Measurements from ENCODE around the gene HAND2. TPM values are rescaled to one million over a fixed set of nuclear protein-coding genes. Genes with fewer than 3 reads are reported as not detected.
A peak's percentile ranks its signal among the peaks of the same experiment; 100 is the strongest.

HAND2 gene
- total RNA-seq, 2 donors from 2014 or later = not detected

GRCh38 chr4:173531086-173531965 is 1.3 kb upstream of the HAND2 start:
- ATAC-seq (replicated peaks in 1 of 2) = no peak
- H3K4me1 Mint-ChIP-seq (ENCODE audit: low read depth) = peaks cover 32% of the 10 kb centered on the region
- H3K27ac Mint-ChIP-seq = no peak overlapping the region
- no peaks in the 10 kb centered on the region for H3K9me3 Mint-ChIP-seq
- peaks cover 1 to 4% of the 10 kb centered on the region in 2 donors for H3K36me3 Mint-ChIP-seq (ENCODE audit: insufficient read depth in 2 of 2)
- no peak for DNase-seq
- H3K27me3 Mint-ChIP-seq (ENCODE audit: low read depth) = peaks cover 94% of the 10 kb centered on the region
- no peak overlapping the region for H3K4me3 Mint-ChIP-seq

- DNase-seq (no peak), ATAC-seq (replicated peaks in 1 of 2) (no peak)
- Mint-ChIP-seq H3K27ac (no peak overlapping the region), H3K36me3 (ENCODE audit: insufficient read depth in 2 of 2) (peaks cover 4 to 6% of the 10 kb centered on the region in 2 donors), H3K4me1 (ENCODE audit: low read depth) (peaks cover 32% of the 10 kb centered on the region), H3K4me3 (peak overlapping the region; percentile 88 to 89), H3K27me3 (ENCODE audit: low read depth) (peaks cover 94% of the 10 kb centered on the region), H3K9me3 (no peaks in the 10 kb centered on the region)
Measured at GRCh38 chr4:173530326-173531085, 477 bp upstream of the HAND2 start.

DNA sequence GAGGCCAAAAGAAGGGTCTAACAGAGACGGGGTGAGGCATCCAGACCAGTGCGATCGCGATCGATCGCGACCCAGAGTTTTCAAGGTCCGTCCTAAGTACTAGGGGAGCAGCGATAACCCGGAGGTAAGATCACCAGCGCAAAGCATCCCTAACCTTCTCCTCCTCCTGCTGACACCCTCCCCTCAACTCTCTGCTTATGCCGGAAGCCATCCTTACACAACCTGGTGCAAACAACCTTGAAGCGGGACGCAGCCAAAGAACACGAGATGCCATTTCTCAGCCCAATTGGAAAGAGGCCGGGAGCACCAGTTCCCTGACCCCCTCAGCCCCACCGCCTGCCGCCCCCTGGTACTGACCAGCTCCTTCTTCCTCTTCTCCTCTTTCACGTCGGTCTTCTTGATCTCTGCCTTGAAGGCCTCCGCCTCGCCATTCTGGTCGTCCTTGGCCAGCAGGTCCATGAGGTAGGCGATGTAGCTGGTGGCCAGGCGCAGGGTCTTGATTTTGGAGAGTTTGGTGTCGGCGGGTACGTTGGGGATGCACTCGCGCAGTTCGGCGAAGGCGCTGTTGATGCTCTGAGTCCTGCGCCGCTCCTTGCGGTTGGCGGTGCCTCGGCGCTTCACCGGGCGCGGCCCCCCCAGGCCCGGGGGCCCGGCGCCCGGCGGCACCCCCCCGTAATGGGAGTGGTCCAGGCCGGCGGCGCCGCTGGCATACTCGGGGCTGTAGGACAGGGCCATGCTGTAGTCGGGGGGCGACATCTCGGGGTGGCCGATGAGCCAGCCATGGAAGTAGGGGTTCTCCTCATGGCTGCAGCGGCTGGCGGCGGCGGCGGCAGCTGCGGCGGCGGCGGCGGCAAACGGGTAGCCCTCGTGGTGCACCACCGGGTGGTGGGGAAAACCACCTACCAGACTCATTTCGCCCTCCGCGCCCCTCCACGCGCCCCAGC is 1.4 kb downstream of the HAND2 start:
- DNase-seq (no peak), ATAC-seq (replicated peaks in 1 of 2) (peak in 1 of 2 donors; percentile 31)
- peaks cover 45% of the 10 kb centered on the region for H3K4me1 Mint-ChIP-seq (ENCODE audit: low read depth)
- H3K36me3 Mint-ChIP-seq (ENCODE audit: insufficient read depth in 2 of 2) = peaks cover 11 to 13% of the 10 kb centered on the region in 2 donors
- H3K27ac Mint-ChIP-seq = peak overlapping the region; percentile 89
- H3K4me3 Mint-ChIP-seq = peak overlapping the region; percentile 15 to 36
- no peaks in the 10 kb centered on the region for H3K9me3 Mint-ChIP-seq
- H3K27me3 Mint-ChIP-seq (ENCODE audit: low read depth) = peaks cover 94% of the 10 kb centered on the region

DNA sequence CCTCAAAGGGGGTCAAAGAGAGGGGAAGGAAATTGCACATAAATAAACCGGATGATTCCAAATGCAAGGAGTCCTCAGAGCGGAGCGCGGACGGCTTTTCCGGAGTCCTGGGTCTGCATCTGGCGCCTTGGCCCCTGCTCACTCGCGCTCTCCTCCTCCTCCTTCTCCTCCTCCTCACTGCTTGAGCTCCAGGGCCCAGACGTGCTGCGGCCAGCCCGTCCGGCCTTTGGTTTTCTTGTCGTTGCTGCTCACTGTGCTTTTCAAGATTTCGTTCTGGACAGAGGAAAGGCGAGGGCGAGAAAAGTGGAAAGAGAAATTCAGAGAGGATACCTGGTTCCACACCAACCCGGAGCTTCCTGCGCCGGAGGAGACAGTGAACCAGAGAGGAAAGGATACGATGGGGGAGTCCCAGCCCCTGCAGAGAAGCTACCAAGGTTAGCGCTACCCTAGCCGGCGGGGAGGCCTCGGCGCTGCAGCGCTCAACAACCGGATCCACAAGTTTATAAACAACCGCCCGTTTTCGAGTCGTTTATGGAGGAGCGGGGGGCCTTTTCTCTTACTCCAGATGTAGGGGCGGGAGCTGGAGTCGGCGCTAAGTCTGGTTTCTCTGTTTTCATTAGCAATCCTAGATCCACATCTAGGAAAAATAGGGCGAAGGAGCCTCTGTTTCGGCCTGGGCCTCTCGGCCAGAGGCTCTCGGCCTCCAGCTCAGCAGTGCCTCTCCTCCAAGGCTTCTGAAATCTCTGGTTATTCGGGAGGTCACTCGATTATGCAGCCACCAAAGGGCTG is 2.7 kb downstream of the HAND2 start:
- peaks cover 50% of the 10 kb centered on the region for H3K4me1 Mint-ChIP-seq (ENCODE audit: low read depth)
- H3K36me3 Mint-ChIP-seq (ENCODE audit: insufficient read depth in 2 of 2) = peaks cover 11 to 13% of the 10 kb centered on the region in 2 donors
- ATAC-seq (replicated peaks in 1 of 2) = peak in 1 of 2 donors; percentile 57
- H3K27me3 Mint-ChIP-seq (ENCODE audit: low read depth) = peaks cover 94% of the 10 kb centered on the region
- H3K27ac Mint-ChIP-seq = peak overlapping the region; percentile 89
- peak overlapping the region; percentile 36 to 47 for H3K4me3 Mint-ChIP-seq
- DNase-seq = no peak
- H3K9me3 Mint-ChIP-seq = no peaks in the 10 kb centered on the region

GRCh38 chr4:173526724-173527102 is 3.3 kb downstream of the HAND2 start:
- peaks cover 11 to 13% of the 10 kb centered on the region in 2 donors for H3K36me3 Mint-ChIP-seq (ENCODE audit: insufficient read depth in 2 of 2)
- no peaks in the 10 kb centered on the region for H3K9me3 Mint-ChIP-seq
- H3K4me1 Mint-ChIP-seq (ENCODE audit: low read depth) = peaks cover 52% of the 10 kb centered on the region
- peak overlapping the region in 1 of 2 donors; percentile 6 for H3K4me3 Mint-ChIP-seq
- DNase-seq (no peak), ATAC-seq (replicated peaks in 1 of 2) (no peak)
- peak overlapping the region; percentile 71 for H3K27ac Mint-ChIP-seq
- H3K27me3 Mint-ChIP-seq (ENCODE audit: low read depth) = peaks cover 93% of the 10 kb centered on the region

DNA sequence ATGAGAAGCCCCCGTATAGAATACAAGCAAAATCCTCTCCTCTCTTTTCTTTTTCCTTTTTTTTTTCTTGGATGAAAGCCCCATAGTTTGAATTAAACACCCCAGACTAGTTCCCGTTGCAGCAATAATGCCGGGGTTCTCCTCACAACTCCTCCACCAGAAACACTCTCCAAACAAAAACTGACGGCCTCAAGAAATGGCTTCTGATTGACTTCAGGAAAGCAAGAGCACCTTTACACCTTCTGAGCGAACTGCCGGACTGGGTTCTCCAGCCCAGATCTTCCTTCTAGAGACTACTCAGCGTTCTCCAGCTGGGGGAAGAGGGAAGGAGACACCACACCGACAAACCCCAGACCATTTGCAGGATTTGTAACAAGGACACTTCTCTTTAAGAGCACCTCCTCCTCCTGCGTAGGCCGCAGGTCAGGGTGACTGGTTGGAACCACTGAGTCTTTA is 4.0 kb downstream of the HAND2 start:
- DNase-seq = no peak
- H3K27ac Mint-ChIP-seq = peak overlapping the region; percentile 64
- peak overlapping the region in 1 of 2 donors; percentile 34 for H3K4me3 Mint-ChIP-seq
- no peak for ATAC-seq (replicated peaks in 1 of 2)
- peaks cover 48% of the 10 kb centered on the region for H3K4me1 Mint-ChIP-seq (ENCODE audit: low read depth)
- H3K9me3 Mint-ChIP-seq = no peaks in the 10 kb centered on the region
- H3K36me3 Mint-ChIP-seq (ENCODE audit: insufficient read depth in 2 of 2) = peaks cover 11 to 12% of the 10 kb centered on the region in 2 donors
- peaks cover 93% of the 10 kb centered on the region for H3K27me3 Mint-ChIP-seq (ENCODE audit: low read depth)

DNA sequence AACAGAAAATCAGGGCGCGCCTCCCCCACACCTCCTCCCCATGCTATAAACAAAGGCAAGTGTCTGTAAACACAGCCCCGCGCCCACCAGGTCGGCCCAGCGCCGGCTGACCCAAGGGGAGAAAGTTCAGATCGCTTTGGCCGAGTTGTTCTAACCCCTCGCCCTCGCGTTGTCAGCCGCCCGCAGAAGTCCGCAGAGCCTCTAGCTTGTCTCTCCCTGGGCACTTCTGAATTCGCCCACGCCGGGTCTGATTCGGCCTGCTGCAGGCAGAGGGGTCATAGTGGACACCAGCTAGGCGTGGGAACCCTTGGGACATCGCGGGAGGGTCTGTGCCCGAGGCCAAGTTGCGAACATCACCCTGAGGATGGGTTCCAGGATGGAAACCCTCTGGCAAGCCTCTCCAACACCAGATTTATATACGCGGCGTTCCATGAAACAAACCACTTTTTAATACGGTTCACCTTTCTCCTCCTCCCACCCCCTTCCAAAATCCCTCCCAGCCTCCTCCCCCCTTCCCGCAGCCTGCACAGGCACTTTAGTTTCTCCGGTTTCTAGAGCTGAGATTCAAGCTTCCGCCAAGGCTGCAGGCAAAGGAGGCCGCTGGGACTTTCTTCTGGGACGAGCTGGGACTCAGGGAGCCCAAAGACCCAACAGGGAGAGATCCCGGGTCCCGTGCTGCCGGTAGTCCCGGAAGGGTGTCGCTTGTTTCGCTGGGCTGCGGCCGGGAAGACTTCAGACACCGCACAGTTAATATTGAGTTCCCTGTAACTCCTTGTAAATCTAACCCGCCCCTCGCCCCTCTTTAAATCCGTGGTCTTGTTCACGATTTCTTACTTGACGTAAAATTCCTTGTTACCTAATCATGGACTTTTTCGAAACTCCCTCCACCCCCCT is 4.7 kb downstream of the HAND2 start:
- Mint-ChIP-seq H3K36me3 (ENCODE audit: insufficient read depth in 2 of 2) (peaks cover 11 to 14% of the 10 kb centered on the region in 2 donors), H3K9me3 (no peaks in the 10 kb centered on the region), H3K4me3 (no peak overlapping the region), H3K27ac (peak overlapping the region; percentile 91), H3K27me3 (ENCODE audit: low read depth) (peaks cover 94% of the 10 kb centered on the region), H3K4me1 (ENCODE audit: low read depth) (peaks cover 41% of the 10 kb centered on the region)
- DNase-seq = no peak
- ATAC-seq (replicated peaks in 1 of 2) = no peak

DNA sequence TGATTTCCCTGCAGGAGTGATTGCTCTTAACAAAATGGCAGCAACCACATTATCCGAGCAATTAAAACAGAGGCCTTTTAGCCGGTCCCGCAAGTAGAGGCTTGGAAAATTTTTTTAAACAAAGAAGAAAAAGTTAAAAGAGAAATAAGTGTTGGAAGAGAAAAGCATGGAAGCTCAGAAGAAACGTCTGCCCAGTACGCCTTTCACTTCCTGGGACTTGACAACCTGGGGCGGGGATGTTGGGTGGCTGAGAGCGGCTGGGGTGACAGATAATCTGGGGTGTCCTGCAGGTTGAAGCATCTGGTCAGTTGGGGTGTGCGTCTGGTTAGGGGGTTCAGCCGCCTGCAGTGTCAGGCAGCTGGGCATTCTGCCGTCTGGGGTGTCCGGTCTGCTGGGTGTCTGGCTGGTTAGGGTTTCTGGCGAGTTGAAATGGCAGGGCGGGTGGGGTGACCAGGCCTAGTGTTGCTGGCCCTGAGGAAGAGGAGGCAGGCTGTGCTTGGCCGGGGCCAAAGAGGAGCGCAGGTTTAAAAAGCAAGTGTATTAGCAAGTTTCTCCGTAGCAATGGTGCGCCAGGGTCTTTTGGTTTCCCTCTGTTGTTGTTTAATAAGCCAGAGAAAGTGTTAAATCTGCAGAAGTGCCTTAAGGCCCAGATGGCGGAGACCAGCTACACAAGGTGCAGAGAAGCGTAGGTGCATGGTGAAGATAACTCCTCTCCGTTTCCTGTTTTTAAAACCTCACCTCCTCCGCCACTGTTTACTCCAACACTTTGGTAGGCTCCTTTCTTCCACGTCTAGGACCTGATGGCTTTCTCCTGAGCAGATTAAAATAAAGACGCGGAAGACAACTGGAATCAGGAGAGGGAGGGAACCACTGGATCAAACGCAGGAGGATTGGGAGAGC is 5.6 kb downstream of the HAND2 start:
- DNase-seq (no peak), ATAC-seq (replicated peaks in 1 of 2) (no peak)
- Mint-ChIP-seq H3K36me3 (ENCODE audit: insufficient read depth in 2 of 2) (peaks cover 11 to 14% of the 10 kb centered on the region in 2 donors), H3K4me1 (ENCODE audit: low read depth) (peaks cover 32% of the 10 kb centered on the region), H3K4me3 (peak overlapping the region in 1 of 2 donors; percentile 34), H3K9me3 (no peaks in the 10 kb centered on the region), H3K27me3 (ENCODE audit: low read depth) (peaks cover 94% of the 10 kb centered on the region), H3K27ac (peak overlapping the region; percentile 91)

DNA sequence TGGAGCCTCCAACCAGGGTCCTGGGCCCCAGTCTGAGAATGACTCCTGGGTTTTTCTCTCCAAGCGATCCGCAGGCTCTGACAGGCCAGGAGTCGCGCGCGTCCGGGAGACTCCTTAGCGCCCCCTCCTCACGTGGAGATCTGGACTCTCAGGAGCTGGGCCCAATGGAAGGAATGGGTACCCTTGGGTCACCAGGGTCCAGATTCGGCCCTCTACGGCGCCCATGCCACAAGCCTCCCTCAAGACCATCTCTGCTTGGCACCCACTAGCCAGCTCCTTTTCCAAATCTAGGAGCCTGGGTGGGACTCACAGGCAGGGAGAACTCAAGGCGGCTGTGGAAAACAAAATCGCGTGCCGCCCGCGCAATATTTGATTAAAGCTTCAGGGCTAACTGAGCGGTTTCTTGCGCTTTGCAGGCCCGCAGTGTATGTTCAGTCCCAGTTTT is 7.1 kb downstream of the HAND2 start:
- H3K4me1 Mint-ChIP-seq (ENCODE audit: low read depth) = peaks cover 29% of the 10 kb centered on the region
- peak overlapping the region; percentile 68 to 80 for H3K4me3 Mint-ChIP-seq
- H3K9me3 Mint-ChIP-seq = no peaks in the 10 kb centered on the region
- no peak for DNase-seq
- ATAC-seq (replicated peaks in 1 of 2) = no peak
- H3K36me3 Mint-ChIP-seq (ENCODE audit: insufficient read depth in 2 of 2) = peaks cover 13 to 14% of the 10 kb centered on the region in 2 donors
- no peak overlapping the region for H3K27ac Mint-ChIP-seq
- H3K27me3 Mint-ChIP-seq (ENCODE audit: low read depth) = peaks cover 95% of the 10 kb centered on the region

GRCh38 chr4:173522160-173522950 is 7.7 kb downstream of the HAND2 start:
- H3K9me3 Mint-ChIP-seq = no peaks in the 10 kb centered on the region
- H3K4me3 Mint-ChIP-seq = peak overlapping the region; percentile 68 to 80
- H3K27ac Mint-ChIP-seq = no peak overlapping the region
- peaks cover 94% of the 10 kb centered on the region for H3K27me3 Mint-ChIP-seq (ENCODE audit: low read depth)
- H3K36me3 Mint-ChIP-seq (ENCODE audit: insufficient read depth in 2 of 2) = peaks cover 12 to 14% of the 10 kb centered on the region in 2 donors
- ATAC-seq (replicated peaks in 1 of 2) (peak in 1 of 2 donors; percentile 29), DNase-seq (no peak)
- peaks cover 29% of the 10 kb centered on the region for H3K4me1 Mint-ChIP-seq (ENCODE audit: low read depth)
